ENCODE results near the gene UPK1A.

Gene UPK1A

GRCh38 chr19:35727053-35727955 lies 61.0 kb downstream of the UPK1A start:
- WGBS, 2 experiments (ENCODE audit: insufficient coverage in 2 of 2), result 96 to 98% methylated on average over 20 to 23 of the region's 25 CpGs
- Histone ChIP-seq H3K27ac (ENCODE audit: low read depth, low read length, severe bottlenecking) (no peak overlapping the region), H3K9me3 (ENCODE audit: control insufficient read depth, low read length) (no peaks in the 10 kb centered on the region), H3K4me3 (ENCODE audit: extremely low read depth, insufficient read depth, low read length, poor library complexity, severe bottlenecking) (no peak overlapping the region), H3K36me3 (ENCODE audit: control insufficient read depth, insufficient read depth, low read length) (peaks cover 99% of the 10 kb centered on the region), H3K4me1 (ENCODE audit: control insufficient read depth, insufficient read depth, low read length, poor library complexity, severe bottlenecking) (peaks cover 3% of the 10 kb centered on the region)
